ENCODE measurements around the gene CEACAM7. TPM values are rescaled to one million over a fixed set of nuclear protein-coding genes. Genes with fewer than 3 reads are reported as not detected.

CEACAM7 gene
- total RNA-seq, 1 experiment from 2014 or later, result not detected

- Histone ChIP-seq H3K79me2 (ENCODE audit: insufficient read depth, low read length) (no peaks in the 10 kb centered on the region), H3K4me2 (ENCODE audit: low read length) (no peak within 1 kb of the TSS), H3K36me3 (ENCODE audit: control insufficient read depth in 1 of 2, insufficient read depth in 2 of 2, low read length in 2 of 2) (no peaks in the 10 kb centered on the region), H3K4me1 (ENCODE audit: control insufficient read depth in 1 of 2, insufficient read depth in 2 of 2, low read length in 2 of 2) (no peaks in the 10 kb centered on the region), H3K9me3 (ENCODE audit: control insufficient read depth in 1 of 2, insufficient read depth in 1 of 2, low read depth in 1 of 2, low read length in 2 of 2) (peaks cover 0 to 12% of the 10 kb centered on the region in 2 experiments; a peak in 1 of 4 replicates), H3K27me3 (ENCODE audit: insufficient read depth, low read length) (peaks cover 66% of the 10 kb centered on the region), H3K9ac (ENCODE audit: low read length) (no peak within 1 kb of the TSS), H3K27ac (ENCODE audit: low read depth, low read length) (no peak within 1 kb of the TSS), H3K9me2 (ENCODE audit: insufficient read depth) (no peaks in the 10 kb centered on the region), H3K4me3 (replicated peaks in 1 of 2; ENCODE audit: low read depth in 1 of 2, low read length in 2 of 2) (no peak within 1 kb of the TSS), H2AFZ (ENCODE audit: low read depth, low read length, poor library complexity, severe bottlenecking) (no peak within 1 kb of the TSS), H4K20me1 (ENCODE audit: insufficient read depth) (no peaks in the 10 kb centered on the region)
- no TSS peak for BruUV-seq (replicated peaks)
- DNase-seq (ENCODE audit: low read depth, low spot score) (no peak), ATAC-seq (no peak)
- TF ChIP-seq TCF7L2 (IDR thresholded peaks at IDR 0.05; ENCODE audit: borderline replicate concordance, extremely low read depth, insufficient read depth, insufficient read length), result no peak
- TF ChIP-seq SIN3A (IDR thresholded peaks at IDR 0.05; ENCODE audit: low read depth), result no peak
- no peak for TF ChIP-seq ELF1 (IDR thresholded peaks at IDR 0.05; ENCODE audit: borderline replicate concordance, low read depth)
- TF ChIP-seq POLR2A (IDR thresholded peaks at IDR 0.05; ENCODE audit: borderline replicate concordance, extremely low read depth, insufficient read depth, insufficient read length), result no peak
- TF ChIP-seq, protein P1, sequence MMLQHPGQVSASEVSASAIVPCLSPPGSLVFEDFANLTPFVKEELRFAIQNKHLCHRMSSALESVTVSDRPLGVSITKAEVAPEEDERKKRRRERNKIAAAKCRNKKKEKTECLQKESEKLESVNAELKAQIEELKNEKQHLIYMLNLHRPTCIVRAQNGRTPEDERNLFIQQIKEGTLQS (IDR thresholded peaks at IDR 0.05), result no peak
- no peak for TF ChIP-seq EZH2phosphoT487 (IDR thresholded peaks at IDR 0.05; ENCODE audit: borderline replicate concordance)
- TF ChIP-seq RAD21 (IDR thresholded peaks at IDR 0.05; ENCODE audit: low read depth), result no peak
- TF ChIP-seq SP1 (IDR thresholded peaks at IDR 0.05; ENCODE audit: low read depth), result no peak
- TF ChIP-seq, protein P2, sequence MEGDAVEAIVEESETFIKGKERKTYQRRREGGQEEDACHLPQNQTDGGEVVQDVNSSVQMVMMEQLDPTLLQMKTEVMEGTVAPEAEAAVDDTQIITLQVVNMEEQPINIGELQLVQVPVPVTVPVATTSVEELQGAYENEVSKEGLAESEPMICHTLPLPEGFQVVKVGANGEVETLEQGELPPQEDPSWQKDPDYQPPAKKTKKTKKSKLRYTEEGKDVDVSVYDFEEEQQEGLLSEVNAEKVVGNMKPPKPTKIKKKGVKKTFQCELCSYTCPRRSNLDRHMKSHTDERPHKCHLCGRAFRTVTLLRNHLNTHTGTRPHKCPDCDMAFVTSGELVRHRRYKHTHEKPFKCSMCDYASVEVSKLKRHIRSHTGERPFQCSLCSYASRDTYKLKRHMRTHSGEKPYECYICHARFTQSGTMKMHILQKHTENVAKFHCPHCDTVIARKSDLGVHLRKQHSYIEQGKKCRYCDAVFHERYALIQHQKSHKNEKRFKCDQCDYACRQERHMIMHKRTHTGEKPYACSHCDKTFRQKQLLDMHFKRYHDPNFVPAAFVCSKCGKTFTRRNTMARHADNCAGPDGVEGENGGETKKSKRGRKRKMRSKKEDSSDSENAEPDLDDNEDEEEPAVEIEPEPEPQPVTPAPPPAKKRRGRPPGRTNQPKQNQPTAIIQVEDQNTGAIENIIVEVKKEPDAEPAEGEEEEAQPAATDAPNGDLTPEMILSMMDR (IDR thresholded peaks at IDR 0.05 in 2 of 3, conservative IDR thresholded peaks at IDR 0.05 in 1 of 3; ENCODE audit: borderline replicate concordance in 1 of 3, insufficient read depth in 1 of 3, low read depth in 2 of 3, low read length in 2 of 3), result no peak
- no peak for TF ChIP-seq CEBPB (IDR thresholded peaks at IDR 0.05; ENCODE audit: low read depth)
- TF ChIP-seq EZH2 (IDR thresholded peaks at IDR 0.05), result no peak
- TF ChIP-seq YY1 (IDR thresholded peaks at IDR 0.05; ENCODE audit: extremely low read depth, insufficient replicate concordance, low read depth, low read length), result no peak
- TF ChIP-seq REST (IDR thresholded peaks at IDR 0.05; ENCODE audit: low read depth), result no peak
- no peak for TF ChIP-seq CBX3 (IDR thresholded peaks at IDR 0.05; ENCODE audit: low read depth)
- TF ChIP-seq, protein P3, sequence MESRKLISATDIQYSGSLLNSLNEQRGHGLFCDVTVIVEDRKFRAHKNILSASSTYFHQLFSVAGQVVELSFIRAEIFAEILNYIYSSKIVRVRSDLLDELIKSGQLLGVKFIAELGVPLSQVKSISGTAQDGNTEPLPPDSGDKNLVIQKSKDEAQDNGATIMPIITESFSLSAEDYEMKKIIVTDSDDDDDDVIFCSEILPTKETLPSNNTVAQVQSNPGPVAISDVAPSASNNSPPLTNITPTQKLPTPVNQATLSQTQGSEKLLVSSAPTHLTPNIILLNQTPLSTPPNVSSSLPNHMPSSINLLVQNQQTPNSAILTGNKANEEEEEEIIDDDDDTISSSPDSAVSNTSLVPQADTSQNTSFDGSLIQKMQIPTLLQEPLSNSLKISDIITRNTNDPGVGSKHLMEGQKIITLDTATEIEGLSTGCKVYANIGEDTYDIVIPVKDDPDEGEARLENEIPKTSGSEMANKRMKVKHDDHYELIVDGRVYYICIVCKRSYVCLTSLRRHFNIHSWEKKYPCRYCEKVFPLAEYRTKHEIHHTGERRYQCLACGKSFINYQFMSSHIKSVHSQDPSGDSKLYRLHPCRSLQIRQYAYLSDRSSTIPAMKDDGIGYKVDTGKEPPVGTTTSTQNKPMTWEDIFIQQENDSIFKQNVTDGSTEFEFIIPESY (IDR thresholded peaks at IDR 0.05; ENCODE audit: extremely low read depth, insufficient replicate concordance, low read length), result no peak
- intact Hi-C loops (cut with micrococcal nuclease), result no loop called here
- ChIA-PET CTCF (no interaction called here), RAD21 (ENCODE audit: low non-redundant PET in 1 of 2, low total read pairs in 2 of 2, uncharacterized antibody in 2 of 2, unreplicated experiment in 2 of 2) (no interaction called here), POLR2A (no interaction called here)
Measured at GRCh38 chr19:41626877-41627276, 61.2 kb downstream of the CEACAM7 start, which contains the start of gene CEACAM4. TSS of gene CEACAM4 (minus strand) at chr19:41627074. CDS start at chr19:41626963, 111 bp downstream.
